D721Med (cell line): ENCODE results near the gene SNX33.

Experiments used
- DNase-seq: peaks from one replicate; pipeline ENCODE4 v3.0.0; 2011; ENCODE audit warnings: low spot score; ENCODE audit not compliant: insufficient read length
- FAIRE-seq: peaks from 2 replicates; lab custom pipeline; 2011; peaks lifted over from hg19 to GRCh38; lab: Jason Lieb, UNC
- TF ChIP-seq, protein P1 (sequence below): IDR thresholded peaks from 2 replicates; pipeline ENCODE4 v1.5.1; 2012; ENCODE audit warnings: mild to moderate bottlenecking, control low read depth; ENCODE audit not compliant: insufficient read depth; ENCODE audit errors: missing control alignments

The SNX33 gene, protein sequence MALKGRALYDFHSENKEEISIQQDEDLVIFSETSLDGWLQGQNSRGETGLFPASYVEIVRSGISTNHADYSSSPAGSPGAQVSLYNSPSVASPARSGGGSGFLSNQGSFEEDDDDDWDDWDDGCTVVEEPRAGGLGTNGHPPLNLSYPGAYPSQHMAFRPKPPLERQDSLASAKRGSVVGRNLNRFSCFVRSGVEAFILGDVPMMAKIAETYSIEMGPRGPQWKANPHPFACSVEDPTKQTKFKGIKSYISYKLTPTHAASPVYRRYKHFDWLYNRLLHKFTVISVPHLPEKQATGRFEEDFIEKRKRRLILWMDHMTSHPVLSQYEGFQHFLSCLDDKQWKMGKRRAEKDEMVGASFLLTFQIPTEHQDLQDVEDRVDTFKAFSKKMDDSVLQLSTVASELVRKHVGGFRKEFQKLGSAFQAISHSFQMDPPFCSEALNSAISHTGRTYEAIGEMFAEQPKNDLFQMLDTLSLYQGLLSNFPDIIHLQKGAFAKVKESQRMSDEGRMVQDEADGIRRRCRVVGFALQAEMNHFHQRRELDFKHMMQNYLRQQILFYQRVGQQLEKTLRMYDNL

DNA sequence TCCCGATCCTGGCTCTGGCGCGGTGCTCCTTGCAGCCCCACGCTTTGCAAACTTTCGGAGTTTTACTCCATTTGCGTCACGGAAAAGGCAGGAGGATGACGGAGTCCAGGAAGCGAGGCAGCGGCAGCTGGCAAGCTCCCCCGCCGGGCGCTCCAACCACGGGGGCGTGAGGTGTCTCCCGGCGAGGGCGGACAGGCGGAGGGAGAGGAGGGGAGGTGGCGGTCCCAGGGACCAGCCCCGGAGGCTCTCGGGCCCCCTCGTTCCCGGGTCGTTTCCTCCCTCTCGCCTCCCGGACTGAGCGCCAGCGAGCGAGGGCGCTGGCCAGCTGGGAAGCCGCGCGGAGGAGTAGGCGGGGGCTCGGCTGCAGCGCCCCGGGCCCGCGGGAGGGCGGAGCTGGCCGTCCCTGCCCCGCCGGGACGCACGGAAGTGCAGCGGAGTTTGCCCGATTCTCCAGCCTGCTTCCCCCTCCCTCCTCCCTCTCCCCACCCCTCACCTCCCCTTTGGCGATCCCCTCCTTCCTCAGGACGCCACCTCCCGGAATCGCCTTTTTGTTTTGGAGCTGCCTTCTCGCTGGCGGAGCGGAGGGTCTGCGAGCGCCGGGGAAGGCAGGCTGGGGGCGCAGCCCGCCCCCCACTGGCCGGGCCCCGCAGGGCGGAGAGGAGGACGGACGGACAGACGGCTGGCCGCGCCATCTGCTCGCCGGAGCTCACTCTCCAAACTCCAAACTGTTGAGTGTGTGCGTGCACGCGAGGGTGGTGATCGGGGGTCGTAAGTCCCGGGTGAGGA, at the start of gene SNX33:
SNX33 (plus strand) TSS at position 543 of the 786 bp plus-strand sequence. CDS start 1,191 bp downstream, outside the sequence.
- TF ChIP-seq, protein P1, sequence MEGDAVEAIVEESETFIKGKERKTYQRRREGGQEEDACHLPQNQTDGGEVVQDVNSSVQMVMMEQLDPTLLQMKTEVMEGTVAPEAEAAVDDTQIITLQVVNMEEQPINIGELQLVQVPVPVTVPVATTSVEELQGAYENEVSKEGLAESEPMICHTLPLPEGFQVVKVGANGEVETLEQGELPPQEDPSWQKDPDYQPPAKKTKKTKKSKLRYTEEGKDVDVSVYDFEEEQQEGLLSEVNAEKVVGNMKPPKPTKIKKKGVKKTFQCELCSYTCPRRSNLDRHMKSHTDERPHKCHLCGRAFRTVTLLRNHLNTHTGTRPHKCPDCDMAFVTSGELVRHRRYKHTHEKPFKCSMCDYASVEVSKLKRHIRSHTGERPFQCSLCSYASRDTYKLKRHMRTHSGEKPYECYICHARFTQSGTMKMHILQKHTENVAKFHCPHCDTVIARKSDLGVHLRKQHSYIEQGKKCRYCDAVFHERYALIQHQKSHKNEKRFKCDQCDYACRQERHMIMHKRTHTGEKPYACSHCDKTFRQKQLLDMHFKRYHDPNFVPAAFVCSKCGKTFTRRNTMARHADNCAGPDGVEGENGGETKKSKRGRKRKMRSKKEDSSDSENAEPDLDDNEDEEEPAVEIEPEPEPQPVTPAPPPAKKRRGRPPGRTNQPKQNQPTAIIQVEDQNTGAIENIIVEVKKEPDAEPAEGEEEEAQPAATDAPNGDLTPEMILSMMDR = peak; percentile 17
- DNase-seq (peak; percentile 65), FAIRE-seq (no peak)

GRCh38 chr15:75598361-75598760, 49.4 kb upstream of the SNX33 start:
- no peak for DNase-seq
- no peak for FAIRE-seq
- TF ChIP-seq, protein P1 = no peak

GRCh38 chr15:75599401-75599800, 48.3 kb upstream of the SNX33 start:
- no peak for FAIRE-seq
- TF ChIP-seq, protein P1 = no peak
- no peak for DNase-seq

GRCh38 chr15:75606026-75606425, 41.7 kb upstream of the SNX33 start:
- TF ChIP-seq, protein P1 = no peak
- FAIRE-seq (no peak), DNase-seq (no peak)

GRCh38 chr15:75606711-75607699, 40.7 kb upstream of the SNX33 start:
- TF ChIP-seq, protein P1 = no peak
- FAIRE-seq (no peak), DNase-seq (no peak)

GRCh38 chr15:75616766-75617165, 30.9 kb upstream of the SNX33 start:
- DNase-seq = no peak
- no peak for FAIRE-seq
- TF ChIP-seq, protein P1 = no peak
